ENCODE data around the gene GLB1L3.

The GLB1L3 gene

DNA sequence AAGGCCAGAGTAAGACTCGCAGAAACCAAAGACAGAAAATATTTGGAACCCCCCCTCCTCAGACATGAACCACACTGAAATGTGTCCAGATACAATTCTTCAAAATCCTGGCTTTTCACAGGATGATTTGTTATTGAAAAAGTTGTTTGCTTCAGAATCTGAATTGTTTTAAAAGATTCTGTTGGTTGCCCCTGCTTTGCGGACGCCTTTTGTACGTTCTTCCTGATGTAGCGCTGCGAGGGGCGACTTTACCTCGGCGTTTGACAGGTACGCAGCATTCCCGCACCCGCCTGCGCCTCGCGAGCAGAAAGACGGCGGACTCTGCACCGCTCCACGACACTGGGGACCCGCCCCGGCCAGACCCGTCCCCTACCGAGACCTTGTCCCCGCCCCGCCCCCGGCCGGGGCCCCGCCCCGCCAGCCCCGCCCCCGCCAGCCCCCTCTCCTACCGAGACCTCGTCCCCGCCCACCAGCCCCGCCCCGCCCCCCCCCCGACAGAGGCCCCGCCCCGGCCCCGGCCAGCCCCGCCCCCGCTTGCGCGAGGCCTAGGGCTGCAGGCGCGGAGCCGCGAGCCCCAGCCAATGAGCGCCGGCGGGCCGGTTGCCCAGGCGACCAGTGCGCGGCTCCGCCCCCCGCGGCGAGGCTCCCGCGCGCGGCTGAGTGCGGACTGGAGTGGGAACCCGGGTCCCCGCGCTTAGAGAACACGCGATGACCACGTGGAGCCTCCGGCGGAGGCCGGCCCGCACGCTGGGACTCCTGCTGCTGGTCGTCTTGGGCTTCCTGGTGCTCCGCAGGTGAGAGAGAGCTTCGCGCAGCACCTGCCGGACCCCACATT, 55.4 kb downstream of the GLB1L3 start, which contains the start of gene GLB1L2:
GLB1L2 (plus strand) TSS at position 635 of the 835 bp plus-strand sequence; CDS start at position 709, 74 bp downstream.
- 0 out of 2 replicates have a peak, but pooled peaks have one; percentile 5 for TF ChIP-seq TEAD4 (IDR thresholded peaks at IDR 0.05)
- TF ChIP-seq TAF1 (IDR thresholded peaks at IDR 0.05; ENCODE audit: low read depth) = no peak
- TF ChIP-seq, protein P1, sequence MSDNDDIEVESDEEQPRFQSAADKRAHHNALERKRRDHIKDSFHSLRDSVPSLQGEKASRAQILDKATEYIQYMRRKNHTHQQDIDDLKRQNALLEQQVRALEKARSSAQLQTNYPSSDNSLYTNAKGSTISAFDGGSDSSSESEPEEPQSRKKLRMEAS (IDR thresholded peaks at IDR 0.05) = peak; percentile 95

GRCh38 chr11:134332189-134332631, 56.0 kb downstream of the GLB1L3 start:
- no peak for TF ChIP-seq YY1 (IDR thresholded peaks at IDR 0.05; ENCODE audit: low read depth)
- TF ChIP-seq, protein P1 (IDR thresholded peaks at IDR 0.05) = no peak
- TF ChIP-seq TAF1 (IDR thresholded peaks at IDR 0.05; ENCODE audit: low read depth) = no peak
- TF ChIP-seq EGR1 (IDR thresholded peaks at IDR 0.05) = no peak
- TF ChIP-seq, protein P2, sequence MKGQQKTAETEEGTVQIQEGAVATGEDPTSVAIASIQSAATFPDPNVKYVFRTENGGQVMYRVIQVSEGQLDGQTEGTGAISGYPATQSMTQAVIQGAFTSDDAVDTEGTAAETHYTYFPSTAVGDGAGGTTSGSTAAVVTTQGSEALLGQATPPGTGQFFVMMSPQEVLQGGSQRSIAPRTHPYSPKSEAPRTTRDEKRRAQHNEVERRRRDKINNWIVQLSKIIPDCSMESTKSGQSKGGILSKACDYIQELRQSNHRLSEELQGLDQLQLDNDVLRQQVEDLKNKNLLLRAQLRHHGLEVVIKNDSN (IDR thresholded peaks at IDR 0.05) = no peak
- TF ChIP-seq, protein P3, sequence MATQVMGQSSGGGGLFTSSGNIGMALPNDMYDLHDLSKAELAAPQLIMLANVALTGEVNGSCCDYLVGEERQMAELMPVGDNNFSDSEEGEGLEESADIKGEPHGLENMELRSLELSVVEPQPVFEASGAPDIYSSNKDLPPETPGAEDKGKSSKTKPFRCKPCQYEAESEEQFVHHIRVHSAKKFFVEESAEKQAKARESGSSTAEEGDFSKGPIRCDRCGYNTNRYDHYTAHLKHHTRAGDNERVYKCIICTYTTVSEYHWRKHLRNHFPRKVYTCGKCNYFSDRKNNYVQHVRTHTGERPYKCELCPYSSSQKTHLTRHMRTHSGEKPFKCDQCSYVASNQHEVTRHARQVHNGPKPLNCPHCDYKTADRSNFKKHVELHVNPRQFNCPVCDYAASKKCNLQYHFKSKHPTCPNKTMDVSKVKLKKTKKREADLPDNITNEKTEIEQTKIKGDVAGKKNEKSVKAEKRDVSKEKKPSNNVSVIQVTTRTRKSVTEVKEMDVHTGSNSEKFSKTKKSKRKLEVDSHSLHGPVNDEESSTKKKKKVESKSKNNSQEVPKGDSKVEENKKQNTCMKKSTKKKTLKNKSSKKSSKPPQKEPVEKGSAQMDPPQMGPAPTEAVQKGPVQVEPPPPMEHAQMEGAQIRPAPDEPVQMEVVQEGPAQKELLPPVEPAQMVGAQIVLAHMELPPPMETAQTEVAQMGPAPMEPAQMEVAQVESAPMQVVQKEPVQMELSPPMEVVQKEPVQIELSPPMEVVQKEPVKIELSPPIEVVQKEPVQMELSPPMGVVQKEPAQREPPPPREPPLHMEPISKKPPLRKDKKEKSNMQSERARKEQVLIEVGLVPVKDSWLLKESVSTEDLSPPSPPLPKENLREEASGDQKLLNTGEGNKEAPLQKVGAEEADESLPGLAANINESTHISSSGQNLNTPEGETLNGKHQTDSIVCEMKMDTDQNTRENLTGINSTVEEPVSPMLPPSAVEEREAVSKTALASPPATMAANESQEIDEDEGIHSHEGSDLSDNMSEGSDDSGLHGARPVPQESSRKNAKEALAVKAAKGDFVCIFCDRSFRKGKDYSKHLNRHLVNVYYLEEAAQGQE (IDR thresholded peaks at IDR 0.05; ENCODE audit: low read depth) = no peak
- no peak for TF ChIP-seq RAD21 (IDR thresholded peaks at IDR 0.05; ENCODE audit: low read depth)
- no peak for TF ChIP-seq CEBPB (IDR thresholded peaks at IDR 0.05)
- no peak for TF ChIP-seq ZBTB7A (IDR thresholded peaks at IDR 0.05; ENCODE audit: low read depth)
- no peak for TF ChIP-seq TEAD4 (IDR thresholded peaks at IDR 0.05)
- no peak for TF ChIP-seq NFIC (IDR thresholded peaks at IDR 0.05)
- no peak for TF ChIP-seq FOXM1 (IDR thresholded peaks at IDR 0.05; ENCODE audit: borderline replicate concordance, low read depth)
- TF ChIP-seq CREB1 (IDR thresholded peaks at IDR 0.05; ENCODE audit: low read depth) = no peak
- TF ChIP-seq TCF12 (IDR thresholded peaks at IDR 0.05; ENCODE audit: low read depth) = no peak
- TF ChIP-seq EP300 (IDR thresholded peaks at IDR 0.05; ENCODE audit: borderline replicate concordance) = no peak

DNA sequence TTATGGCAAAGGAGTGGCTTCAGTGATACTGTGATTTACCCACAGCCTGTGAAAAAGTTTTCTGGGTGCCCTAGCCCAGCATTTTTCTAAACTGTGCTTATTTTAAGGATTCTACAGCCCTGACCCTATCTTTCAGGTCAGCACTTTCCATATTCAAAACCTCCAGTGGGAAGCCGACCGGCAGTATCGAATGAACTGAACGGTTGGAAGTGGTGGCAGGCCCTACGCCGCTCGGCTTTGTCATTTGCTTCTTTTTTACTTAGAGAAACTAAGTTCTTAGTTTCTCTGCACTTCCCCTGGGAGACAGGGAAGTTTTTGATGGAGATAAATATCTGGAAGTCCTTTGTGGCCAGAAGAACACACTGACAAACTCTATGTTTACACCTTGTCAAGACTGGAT, 56.6 kb downstream of the GLB1L3 start:
- TF ChIP-seq EGR1 (IDR thresholded peaks at IDR 0.05) (no peak), TCF12 (IDR thresholded peaks at IDR 0.05; ENCODE audit: low read depth) (no peak), CREB1 (IDR thresholded peaks at IDR 0.05; ENCODE audit: low read depth) (no peak), YY1 (IDR thresholded peaks at IDR 0.05; ENCODE audit: low read depth) (no peak), EP300 (IDR thresholded peaks at IDR 0.05; ENCODE audit: borderline replicate concordance) (no peak), RAD21 (IDR thresholded peaks at IDR 0.05; ENCODE audit: low read depth) (no peak), FOXM1 (IDR thresholded peaks at IDR 0.05; ENCODE audit: borderline replicate concordance, low read depth) (no peak), NFIC (IDR thresholded peaks at IDR 0.05) (no peak), TAF1 (IDR thresholded peaks at IDR 0.05; ENCODE audit: low read depth) (no peak), CEBPB (IDR thresholded peaks at IDR 0.05) (no peak), ZBTB7A (IDR thresholded peaks at IDR 0.05; ENCODE audit: low read depth) (no peak), TEAD4 (IDR thresholded peaks at IDR 0.05) (no peak)
- TF ChIP-seq, protein P3 (IDR thresholded peaks at IDR 0.05; ENCODE audit: low read depth) = no peak
- TF ChIP-seq, protein P2 (IDR thresholded peaks at IDR 0.05) = no peak
- TF ChIP-seq, protein P1 (IDR thresholded peaks at IDR 0.05) = no peak

- TF ChIP-seq NFIC (IDR thresholded peaks at IDR 0.05) (no peak), TEAD4 (IDR thresholded peaks at IDR 0.05) (no peak)
Measured at GRCh38 chr11:134333312-134333711, 57.1 kb downstream of the GLB1L3 start.

- TF ChIP-seq EP300 (IDR thresholded peaks at IDR 0.05; ENCODE audit: borderline replicate concordance) (no peak), EGR1 (IDR thresholded peaks at IDR 0.05) (no peak), FOXM1 (IDR thresholded peaks at IDR 0.05; ENCODE audit: borderline replicate concordance, low read depth) (no peak), NFIC (IDR thresholded peaks at IDR 0.05) (no peak), ZBTB7A (IDR thresholded peaks at IDR 0.05; ENCODE audit: low read depth) (no peak), RAD21 (IDR thresholded peaks at IDR 0.05; ENCODE audit: low read depth) (no peak), CREB1 (IDR thresholded peaks at IDR 0.05; ENCODE audit: low read depth) (no peak), TEAD4 (IDR thresholded peaks at IDR 0.05) (no peak)
- TF ChIP-seq, protein P1 (IDR thresholded peaks at IDR 0.05) = no peak
- TF ChIP-seq, protein P3 (IDR thresholded peaks at IDR 0.05; ENCODE audit: low read depth) = no peak
Measured at GRCh38 chr11:134333946-134334345, 57.8 kb downstream of the GLB1L3 start.

Measured in Ishikawa (cell line).